Aorta (tissue), 5 donors: ENCODE measurements around the gene PSMD14. TPM values are rescaled to one million over a fixed set of nuclear protein-coding genes. Genes with fewer than 3 reads are reported as not detected.
A peak's percentile ranks its signal among the peaks of the same experiment; 100 is the strongest.

Experiments
- ATAC-seq: fragments of 200-7000 bp; cut with Tn5 transposase; one replicate; pipeline ENCODE4 v1.9.1; 2022; ENCODE audit warnings: moderate library complexity; ENCODE audit not compliant: low FRiP score
- DNase-seq, 2 donors: peaks; one replicate each; pipeline ENCODE4 v3.0.0-alpha.2; 2020
- H3K27ac ChIP-seq, 2 donors: one replicate each; pipeline ENCODE4 v1.5.1; 2013; ENCODE audit warnings: low read length in 2 of 2, mild to moderate bottlenecking in 2 of 2, moderate library complexity in 2 of 2, control low read depth in 1 of 2, inconsistent platforms in 1 of 2, low read depth in 1 of 2
- H3K27me3 ChIP-seq, 2 donors: one replicate each; pipeline ENCODE4 v1.6.1; 2013; ENCODE audit warnings: control low read depth in 1 of 2, low read length in 1 of 2, mild to moderate bottlenecking in 1 of 2, moderate library complexity in 1 of 2; ENCODE audit not compliant: insufficient read depth in 2 of 2, control insufficient read depth in 1 of 2
- H3K36me3 ChIP-seq, 2 donors: one replicate each; pipeline ENCODE4 v1.6.1; 2013; ENCODE audit warnings: control low read depth in 1 of 2, low read length in 1 of 2, mild to moderate bottlenecking in 1 of 2; ENCODE audit not compliant: insufficient read depth in 2 of 2, control insufficient read depth in 1 of 2
- H3K4me1 ChIP-seq, 2 donors: one replicate each; pipeline ENCODE4 v1.6.1; 2013; ENCODE audit warnings: low read length in 2 of 2, control low read depth in 1 of 2, mild to moderate bottlenecking in 1 of 2, moderate library complexity in 1 of 2; ENCODE audit not compliant: insufficient read depth in 2 of 2, control insufficient read depth in 1 of 2
- H3K4me3 ChIP-seq, 2 donors: one replicate each; pipeline ENCODE4 v1.5.1; 2013; ENCODE audit warnings: low read length in 2 of 2, control low read depth in 1 of 2, mild to moderate bottlenecking in 1 of 2
- H3K9me3 ChIP-seq: one replicate; pipeline ENCODE4 v1.6.1; 2013; ENCODE audit warnings: mild to moderate bottlenecking, low read length; ENCODE audit not compliant: control insufficient read depth
- WGBS, 2 donors: extraction: QIAGEN DNeasy Blood & Tissue Kit; methylation state at CpG; one replicate each; pipeline ENCODE4 v1.1.7; 2013; 5-methylcytosine and 5-hydroxymethylcytosine counted together
- intact Hi-C, 2 donors: fragments of 100-400 bp; cut with DNase I; formaldehyde crosslinking; loops; one replicate each; pipeline versions ENCODE4 v1.14.2 to v1.15.0; 2022
- polyA plus RNA-seq, 2 donors: library from polyadenylated mRNA; stranded (reverse); fragments of 200-250 nt; gene quantifications; one replicate each; pipeline ENCODE4 v1.2.3, GENCODE V29; 2013
- total RNA-seq, 2 donors: library from RNA; stranded (reverse); fragmentation: NEBNext Ultra II Directional; extraction: Animal tissue kit (Norgen Biotek cat#: 25700); gene quantifications; one replicate each; pipeline ENCODE4 v1.2.1, GENCODE V29; 2021
- donor health status: healthy with polysubstance abuse.
- donor health status: Bipolar disorder and iron deficiency.
- donor health status: DM: no; HTN: no; CAD: no.
- donor health status: DM: no; HTN: no; CAD: no.
- donor health status: DM: yes; HTN: yes; CAD: no.

The PSMD14 gene
- total and polyA plus RNA-seq, 4 donors: 21.0 to 47.7 (median 29.4) TPM

DNA sequence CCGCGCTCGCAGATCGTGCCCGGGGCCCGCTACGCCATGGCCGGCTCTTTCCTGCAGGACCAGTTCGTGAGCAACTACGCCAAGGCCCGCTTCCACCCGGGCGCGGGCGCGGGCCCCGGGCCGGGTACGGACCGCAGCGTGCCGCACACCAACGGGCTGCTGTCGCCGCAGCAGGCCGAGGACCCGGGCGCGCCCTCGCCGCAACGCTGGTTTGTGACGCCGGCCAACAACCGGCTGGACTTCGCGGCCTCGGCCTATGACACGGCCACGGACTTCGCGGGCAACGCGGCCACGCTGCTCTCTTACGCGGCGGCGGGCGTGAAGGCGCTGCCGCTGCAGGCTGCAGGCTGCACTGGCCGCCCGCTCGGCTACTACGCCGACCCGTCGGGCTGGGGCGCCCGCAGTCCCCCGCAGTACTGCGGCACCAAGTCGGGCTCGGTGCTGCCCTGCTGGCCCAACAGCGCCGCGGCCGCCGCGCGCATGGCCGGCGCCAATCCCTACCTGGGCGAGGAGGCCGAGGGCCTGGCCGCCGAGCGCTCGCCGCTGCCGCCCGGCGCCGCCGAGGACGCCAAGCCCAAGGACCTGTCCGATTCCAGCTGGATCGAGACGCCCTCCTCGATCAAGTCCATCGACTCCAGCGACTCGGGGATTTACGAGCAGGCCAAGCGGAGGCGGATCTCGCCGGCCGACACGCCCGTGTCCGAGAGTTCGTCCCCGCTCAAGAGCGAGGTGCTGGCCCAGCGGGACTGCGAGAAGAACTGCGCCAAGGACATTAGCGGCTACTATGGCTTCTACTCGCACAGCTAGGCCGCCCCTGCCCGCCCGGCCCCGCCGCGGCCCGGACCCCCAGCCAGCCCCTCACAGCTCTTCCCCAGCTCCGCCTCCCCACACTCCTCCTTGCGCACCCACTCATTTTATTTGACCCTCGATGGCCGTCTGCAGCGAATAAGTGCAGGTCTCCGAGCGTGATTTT is 115.5 kb downstream of the PSMD14 start:
- H3K4me1 ChIP-seq: no peaks in the 10 kb centered on the region
- intact Hi-C loops: no loop called here
- no peaks in the 10 kb centered on the region for H3K36me3 ChIP-seq
- H3K27me3 ChIP-seq: peaks cover 0 to 3% of the 10 kb centered on the region in 2 donors
- DNase-seq: no peak
- 6 to 8% methylated on average over 105 to 125 of the region's 125 CpGs for WGBS, 2 donors
- peaks cover 1% of the 10 kb centered on the region for H3K9me3 ChIP-seq
- H3K4me3 ChIP-seq: peak overlapping the region in 1 of 2 donors; percentile 6
- peak; percentile 48 for ATAC-seq
- H3K27ac ChIP-seq: no peak overlapping the region

DNA sequence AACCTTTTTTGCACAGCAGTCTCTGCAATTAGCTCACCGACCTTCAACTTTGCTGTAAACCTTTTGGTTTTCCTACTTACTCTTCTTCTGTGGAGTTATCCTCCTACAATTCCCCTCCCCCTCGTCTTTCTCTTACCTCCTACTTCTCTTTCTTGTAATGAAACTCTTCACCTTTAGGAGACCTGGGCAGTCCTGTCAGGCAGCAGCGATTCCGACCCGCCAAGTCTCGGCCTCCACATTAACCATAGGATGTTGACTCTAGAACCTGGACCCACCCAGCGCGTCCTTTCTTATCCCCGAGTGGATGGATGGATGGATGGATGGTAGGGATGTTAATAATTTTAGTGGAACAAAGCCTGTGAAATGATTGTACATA is 116.2 kb downstream of the PSMD14 start:
- no peaks in the 10 kb centered on the region for H3K36me3 ChIP-seq
- H3K9me3 ChIP-seq: peaks cover 1% of the 10 kb centered on the region
- H3K4me3 ChIP-seq: no peak overlapping the region
- intact Hi-C loops: no loop called here
- peaks cover 0 to 3% of the 10 kb centered on the region in 2 donors for H3K27me3 ChIP-seq
- H3K27ac ChIP-seq: no peak overlapping the region
- 21 to 22% methylated on average over 9 of the region's 9 CpGs for WGBS, 2 donors
- no peaks in the 10 kb centered on the region for H3K4me1 ChIP-seq
- DNase-seq (no peak), ATAC-seq (no peak)

DNA sequence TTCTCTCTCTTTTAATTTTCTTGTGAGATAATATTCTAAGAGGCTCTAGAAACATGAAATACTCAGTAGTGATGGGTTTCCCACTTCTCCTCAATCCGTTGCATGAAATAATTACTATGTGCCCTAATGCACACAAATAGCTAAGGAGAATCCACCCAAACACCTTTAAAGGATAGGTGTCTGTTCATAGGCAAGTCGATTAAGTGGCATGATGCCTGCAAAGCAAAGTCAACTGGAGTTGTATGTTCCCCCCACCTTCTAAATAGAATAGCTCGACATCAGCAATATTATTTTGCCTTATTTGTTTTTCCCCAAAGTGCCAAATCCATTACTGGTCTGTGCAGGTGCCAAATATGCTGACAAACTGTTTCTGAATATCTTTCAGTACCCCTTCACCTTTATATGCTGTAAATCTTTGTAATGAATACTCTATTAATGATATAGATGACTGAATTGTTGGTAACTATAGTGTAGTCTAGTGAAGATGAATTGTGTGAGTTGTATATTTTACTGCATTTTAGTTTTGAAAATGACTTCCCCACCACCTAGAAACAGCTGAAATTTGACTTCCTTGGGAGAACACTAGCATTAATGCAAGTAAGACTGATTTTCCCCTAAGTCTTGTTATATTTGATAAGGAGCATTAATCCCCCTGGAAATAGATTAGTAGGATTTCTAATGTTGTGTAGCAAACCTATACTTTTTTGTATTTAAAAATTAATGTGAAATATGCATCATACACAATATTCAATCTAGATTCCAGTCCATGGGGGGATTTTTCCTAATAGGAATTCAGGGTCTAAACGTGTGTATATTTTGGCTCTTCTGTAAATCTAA is 116.9 kb downstream of the PSMD14 start:
- intact Hi-C loops: no loop called here
- Histone ChIP-seq H3K4me3 (no peak overlapping the region), H3K36me3 (no peaks in the 10 kb centered on the region), H3K4me1 (no peaks in the 10 kb centered on the region), H3K27me3 (peaks cover 0 to 3% of the 10 kb centered on the region in 2 donors), H3K27ac (no peak overlapping the region), H3K9me3 (peaks cover 1% of the 10 kb centered on the region)
- ATAC-seq (no peak), DNase-seq (no peak)
- 29% methylated on average over 4 of the region's 4 CpGs for WGBS, 2 donors

DNA sequence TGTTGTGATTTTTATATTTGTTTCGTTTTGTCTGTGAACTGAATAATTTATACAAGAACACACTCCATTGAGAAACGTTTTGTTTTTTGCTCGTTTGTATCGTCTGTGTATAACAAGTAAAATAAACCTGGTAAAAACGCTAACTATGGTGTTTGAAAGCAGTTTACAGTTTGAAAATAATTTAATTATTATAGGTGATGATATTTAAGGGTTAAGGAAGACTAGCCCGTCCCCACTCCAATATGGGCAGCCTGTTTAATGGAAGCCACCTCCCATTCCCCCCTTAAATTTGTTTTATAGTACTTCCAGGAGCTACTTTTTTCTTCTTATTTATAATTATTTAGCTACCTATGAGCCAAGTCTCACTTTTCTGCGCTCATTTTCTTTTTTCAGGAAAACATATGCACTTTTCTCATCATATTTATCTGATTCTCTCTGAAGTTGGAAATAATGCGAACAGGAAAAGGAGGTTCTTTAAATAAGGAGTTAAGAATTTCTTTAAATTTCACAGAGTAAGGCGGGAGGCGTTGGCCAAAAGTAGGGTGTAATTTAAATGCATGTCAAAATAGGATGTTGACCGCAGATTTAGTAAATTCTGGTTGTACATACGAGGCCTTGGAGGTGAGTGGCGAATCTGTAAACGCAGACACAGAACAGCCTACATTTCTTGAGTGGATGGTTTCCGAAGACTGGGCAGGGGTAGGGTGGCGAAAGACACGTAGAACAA is 117.7 kb downstream of the PSMD14 start:
- Histone ChIP-seq H3K9me3 (peaks cover 1% of the 10 kb centered on the region), H3K27ac (no peak overlapping the region), H3K36me3 (no peaks in the 10 kb centered on the region), H3K4me3 (no peak overlapping the region), H3K4me1 (no peaks in the 10 kb centered on the region), H3K27me3 (peaks cover 0 to 3% of the 10 kb centered on the region in 2 donors)
- intact Hi-C loops: no loop called here
- no peak for DNase-seq
- no peak for ATAC-seq
- WGBS, 2 donors: 29 to 35% methylated on average over 17 of the region's 17 CpGs

DNA sequence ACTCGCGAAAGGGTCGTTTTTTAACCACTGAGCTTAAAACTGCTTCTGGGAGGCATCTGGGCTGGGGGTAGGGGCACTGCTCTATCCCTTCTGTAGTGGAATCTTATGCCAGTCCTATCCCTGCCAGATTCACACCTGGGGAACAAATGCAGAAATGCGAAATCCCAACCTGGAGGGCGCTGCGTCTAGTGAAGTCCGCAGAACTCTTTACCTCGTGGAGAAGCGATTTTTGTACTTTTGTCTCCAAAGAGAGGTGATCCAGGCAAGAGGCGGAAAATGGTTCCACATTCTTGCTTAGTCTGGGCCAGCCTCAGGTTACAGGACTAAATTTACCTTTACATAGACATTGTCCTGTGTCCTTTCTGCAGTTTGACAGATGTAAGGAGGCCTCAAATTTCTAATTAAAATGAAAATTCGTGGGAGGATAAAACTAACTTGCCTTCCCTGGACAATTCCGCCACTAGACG is 118.3 kb downstream of the PSMD14 start:
- peaks cover 0 to 3% of the 10 kb centered on the region in 2 donors for H3K27me3 ChIP-seq

DNA sequence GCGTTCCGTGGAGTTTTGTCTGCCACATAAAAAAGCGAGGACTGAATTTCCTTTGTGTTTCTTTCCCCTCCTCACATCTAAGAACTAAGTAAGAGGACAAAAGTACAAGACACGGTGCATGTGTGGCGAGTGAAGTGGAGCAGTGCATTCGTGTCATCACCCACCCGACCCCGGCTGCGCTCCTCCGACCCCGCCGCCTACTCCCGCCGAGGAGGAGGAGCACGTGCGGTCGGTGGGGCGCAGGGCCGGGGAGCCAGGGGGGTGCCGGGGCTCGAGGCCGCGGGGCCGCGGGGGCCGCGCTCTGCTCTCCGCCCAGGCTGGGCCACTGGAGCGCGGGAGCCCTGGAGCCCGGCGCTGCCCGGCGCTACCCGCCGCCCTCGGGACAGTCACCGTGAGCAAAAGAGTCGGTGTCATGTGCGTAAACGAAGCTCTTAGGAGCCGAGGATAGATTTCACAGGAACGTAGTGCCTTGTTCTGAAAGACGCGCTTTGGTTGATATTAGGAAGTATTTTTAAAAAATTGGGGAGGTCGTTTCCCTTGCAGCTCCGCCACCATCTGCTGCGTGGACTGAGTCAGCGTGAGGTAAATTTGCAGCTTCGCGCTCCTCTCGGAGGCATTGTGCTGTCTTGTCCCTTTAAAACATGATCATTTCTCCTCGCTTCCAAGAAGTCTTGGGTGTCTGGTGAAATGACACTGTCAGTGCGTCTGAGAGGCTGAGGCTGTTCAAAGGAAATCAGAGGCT is 118.9 kb downstream of the PSMD14 start:
- no peak for DNase-seq
- no peak overlapping the region for H3K27ac ChIP-seq
- H3K27me3 ChIP-seq: peaks cover 2 to 3% of the 10 kb centered on the region in 2 donors
- no peak for ATAC-seq
- peaks cover 1% of the 10 kb centered on the region for H3K9me3 ChIP-seq
- intact Hi-C loops: no loop called here
- H3K36me3 ChIP-seq: no peaks in the 10 kb centered on the region
- H3K4me3 ChIP-seq: peak overlapping the region in 1 of 2 donors; percentile 4
- no peaks in the 10 kb centered on the region for H3K4me1 ChIP-seq
- 8% methylated on average over 43 to 54 of the region's 54 CpGs for WGBS, 2 donors

More for the DNA sequence above, 118.3 kb downstream of the PSMD14 start:
- Histone ChIP-seq H3K4me1 (no peaks in the 10 kb centered on the region), H3K27ac (no peak overlapping the region), H3K9me3 (peaks cover 1% of the 10 kb centered on the region), H3K36me3 (no peaks in the 10 kb centered on the region), H3K4me3 (peak overlapping the region in 1 of 2 donors; percentile 4)
- intact Hi-C loops: no loop called here
- WGBS, 2 donors: 18 to 24% methylated on average over 13 of the region's 13 CpGs
- DNase-seq (no peak), ATAC-seq (no peak)

DNA sequence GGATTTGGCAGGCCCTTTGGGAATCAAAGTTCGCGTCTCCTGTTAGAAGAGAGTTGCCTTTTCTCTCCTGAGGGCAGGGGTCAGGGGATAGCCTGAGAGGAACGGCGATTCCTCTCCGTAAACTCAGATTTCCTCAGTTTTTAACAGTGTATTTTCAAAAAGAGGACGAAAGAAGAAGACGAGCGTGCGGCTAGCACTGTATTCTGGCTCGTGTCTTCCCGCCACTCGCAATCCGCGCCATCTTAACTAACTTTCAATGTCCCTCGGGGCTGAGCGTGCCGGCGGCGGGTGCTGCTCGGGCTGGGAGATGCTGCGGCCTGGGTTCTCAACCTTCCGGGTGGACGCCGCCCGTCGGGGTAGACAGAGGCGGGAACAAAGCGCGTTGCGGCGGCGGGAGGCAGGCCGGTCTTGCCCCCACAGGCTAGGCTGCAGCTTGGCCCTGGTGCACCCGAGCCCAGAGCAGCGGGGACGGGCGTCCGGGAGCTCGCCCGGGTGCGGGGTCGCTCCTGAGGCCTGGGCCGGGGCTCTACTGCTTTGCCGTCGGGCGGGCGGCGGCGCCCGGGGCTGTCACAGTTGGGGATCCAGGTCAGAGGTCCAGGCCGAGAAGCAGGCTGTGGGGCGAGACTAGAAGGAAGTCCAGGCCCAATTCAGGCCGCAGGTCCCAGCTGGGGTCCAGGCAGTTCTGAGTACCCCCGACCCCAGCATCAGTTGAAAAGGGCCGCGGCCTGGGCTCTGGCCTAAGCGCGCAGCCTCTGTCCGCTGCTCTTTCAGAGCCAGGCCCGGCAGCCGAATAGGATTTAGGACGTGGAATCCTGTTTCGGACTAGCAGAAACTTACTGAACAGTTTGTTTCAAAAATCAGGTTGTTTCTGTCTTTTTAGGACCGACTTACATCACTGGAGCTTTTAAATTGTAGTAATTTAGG is 119.7 kb downstream of the PSMD14 start:
- Histone ChIP-seq H3K4me3 (no peak overlapping the region), H3K27me3 (peaks cover 3 to 4% of the 10 kb centered on the region in 2 donors), H3K9me3 (peaks cover 1% of the 10 kb centered on the region), H3K27ac (no peak overlapping the region), H3K36me3 (no peaks in the 10 kb centered on the region), H3K4me1 (no peaks in the 10 kb centered on the region)
- peak in 1 of 2 donors; percentile 71 for DNase-seq
- intact Hi-C loops: no loop called here
- peak; percentile 30 for ATAC-seq
- 27 to 31% methylated on average over 57 to 64 of the region's 64 CpGs for WGBS, 2 donors
